ENCODE results near the gene ELF3.
"Not testable (repeated sequence)": the region's sequence is repeated elsewhere in the genome, so short reads cannot be mapped to it uniquely, and the experiment has no call there.

Gene ELF3

DNA sequence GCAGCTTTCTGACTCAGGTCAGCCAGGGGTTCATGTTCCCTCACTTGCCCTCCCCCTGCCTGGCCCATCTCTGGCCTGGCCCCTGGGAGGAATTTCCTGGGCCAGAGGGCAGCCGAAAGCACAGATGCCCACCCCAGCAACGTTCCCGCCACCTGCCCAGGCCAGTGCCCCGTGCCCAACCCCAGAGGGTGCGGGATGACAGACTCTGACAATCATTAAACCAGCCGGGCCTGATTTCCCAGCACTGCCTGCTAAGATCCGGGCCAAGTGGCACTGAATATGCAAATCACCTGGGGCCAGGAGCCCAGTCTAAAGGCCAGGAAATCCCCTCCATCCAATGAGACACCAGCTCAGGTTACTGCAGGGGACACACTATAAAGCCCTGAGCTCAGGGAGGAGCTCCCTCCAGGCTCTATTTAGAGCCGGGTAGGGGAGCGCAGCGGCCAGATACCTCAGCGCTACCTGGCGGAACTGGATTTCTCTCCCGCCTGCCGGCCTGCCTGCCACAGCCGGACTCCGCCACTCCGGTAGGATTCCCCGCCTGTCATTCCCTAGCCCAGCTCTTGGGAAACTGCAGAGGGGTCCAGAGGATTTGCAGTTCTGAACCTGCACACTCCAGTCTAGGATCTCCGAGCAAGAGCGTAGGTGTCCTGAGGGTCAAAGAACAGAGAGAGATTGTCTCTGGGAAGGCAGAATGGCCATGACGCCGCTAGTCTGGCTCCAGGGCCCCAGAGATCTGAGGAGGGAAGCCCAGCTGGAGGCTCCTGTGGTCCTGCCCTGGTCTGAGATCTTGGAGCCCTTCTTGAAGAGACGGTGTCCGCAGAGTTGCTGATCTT is at the start of gene ELF3:
TSS of gene ELF3 (plus strand) at position 408 of the 836 bp plus-strand sequence. CDS start 550 bp downstream, outside the sequence.
- DNase-seq (ENCODE audit: low read depth in 1 of 2, low spot score in 1 of 2), result no peak

DNA sequence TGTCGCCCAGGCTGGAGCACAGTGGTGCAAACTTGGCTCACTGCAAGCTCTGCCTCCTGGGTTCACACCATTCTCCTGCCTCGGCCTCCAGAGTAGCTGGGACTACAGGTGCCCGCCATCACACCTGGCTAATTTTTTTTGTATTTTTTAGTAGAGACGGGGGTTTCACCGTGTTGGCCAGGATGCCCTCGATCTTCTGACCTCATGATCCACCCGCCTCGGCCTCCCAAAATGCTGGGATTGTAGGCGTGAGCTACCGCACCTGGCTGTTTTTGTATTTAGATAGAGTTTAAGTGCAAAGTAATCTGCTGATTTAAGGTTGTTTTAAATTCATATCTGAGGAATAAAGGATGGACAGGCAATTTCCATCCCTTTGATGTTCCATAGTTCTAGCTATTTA is 48.0 kb upstream of the ELF3 start:
- DNase-seq (ENCODE audit: low read depth in 1 of 2, low spot score in 1 of 2), result not testable (repeated sequence)

DNA sequence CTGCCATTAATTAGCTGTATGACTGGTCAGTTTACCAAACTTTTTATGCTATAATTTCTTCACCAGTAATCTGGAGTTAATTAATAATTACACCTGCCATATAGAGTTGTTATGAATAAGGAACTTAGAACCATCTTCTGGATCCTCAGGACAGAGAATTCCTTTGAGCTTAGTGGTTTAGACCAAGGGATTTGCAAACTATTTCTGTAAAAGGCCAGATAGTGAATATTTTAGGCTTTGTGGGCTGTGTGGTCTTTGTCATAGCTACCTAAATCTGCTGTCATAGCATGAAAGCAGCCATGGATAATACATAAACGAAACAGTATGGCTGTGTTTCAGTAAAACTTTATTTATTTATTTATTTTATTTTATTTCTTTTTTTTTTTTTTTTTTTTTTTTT is 46.1 kb upstream of the ELF3 start:
- no peak for DNase-seq (ENCODE audit: low read depth in 1 of 2, low spot score in 1 of 2)

DNA sequence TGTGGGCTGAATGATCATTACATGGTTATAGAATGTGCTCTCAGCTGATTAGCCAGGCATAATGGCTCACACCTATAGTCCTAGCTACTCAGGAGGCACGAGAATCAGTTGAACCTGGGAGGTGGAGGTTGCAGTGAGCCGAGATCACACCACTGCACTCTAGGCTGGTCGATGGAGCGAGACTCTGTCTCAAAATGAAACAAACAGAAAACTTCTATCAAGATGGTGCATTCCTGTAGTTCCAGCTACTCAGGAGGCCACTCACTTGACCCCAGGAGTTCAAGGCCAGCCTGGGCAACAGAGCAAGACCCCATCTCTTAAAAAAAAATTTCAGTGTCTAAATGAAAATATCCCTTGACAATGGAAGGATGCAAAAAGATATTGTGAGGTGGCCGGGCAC is 44.2 kb upstream of the ELF3 start:
- DNase-seq (ENCODE audit: low read depth in 1 of 2, low spot score in 1 of 2), result no peak

- DNase-seq (ENCODE audit: low read depth in 1 of 2, low spot score in 1 of 2), result no peak
Measured at GRCh38 chr1:201968202-201968925, 42.0 kb upstream of the ELF3 start.

- DNase-seq (ENCODE audit: low read depth in 1 of 2, low spot score in 1 of 2), result no peak
Measured at GRCh38 chr1:201970334-201971159, 39.8 kb upstream of the ELF3 start.

GRCh38 chr1:201982082-201982622 is 28.2 kb upstream of the ELF3 start:
- peak; percentile 37 to 50 for DNase-seq (ENCODE audit: low read depth in 1 of 2, low spot score in 1 of 2)

GRCh38 chr1:201982623-201983379 is 27.6 kb upstream of the ELF3 start, which contains the start of gene RNPEP:
Gene RNPEP (plus strand): TSS chr1:201982648. CDS start chr1:201982667, 19 bp downstream.
- DNase-seq (ENCODE audit: low read depth in 1 of 2, low spot score in 1 of 2), result peak; percentile 32 to 45

- DNase-seq (ENCODE audit: low read depth in 1 of 2, low spot score in 1 of 2), result no peak
Measured at GRCh38 chr1:201983380-201983805, 27.0 kb upstream of the ELF3 start.

GRCh38 chr1:201984446-201984845 is 25.9 kb upstream of the ELF3 start:
- no peak for DNase-seq (ENCODE audit: low read depth in 1 of 2, low spot score in 1 of 2)

DNA sequence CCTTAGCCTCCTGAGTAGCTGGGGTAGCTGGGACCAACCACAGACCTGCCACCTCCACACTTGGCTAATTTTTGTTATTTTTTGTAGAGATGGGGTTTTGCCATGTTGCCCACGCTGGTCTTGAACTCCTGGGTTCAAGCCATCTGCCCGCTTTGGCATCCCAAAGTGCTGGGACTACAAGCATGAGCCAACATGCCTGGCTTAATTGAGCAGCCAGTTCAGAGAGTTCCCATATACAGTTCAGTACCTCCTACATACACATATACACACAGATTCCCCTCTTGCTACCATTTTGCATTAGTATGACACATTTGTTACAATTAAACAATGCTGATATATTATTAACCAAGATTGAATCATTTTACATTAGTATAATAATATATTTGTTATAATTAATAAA is 25.0 kb upstream of the ELF3 start:
- DNase-seq (ENCODE audit: low read depth in 1 of 2, low spot score in 1 of 2), result no peak

GRCh38 chr1:201988601-201989000 is 21.8 kb upstream of the ELF3 start:
- no peak for DNase-seq (ENCODE audit: low read depth in 1 of 2, low spot score in 1 of 2)

DNA sequence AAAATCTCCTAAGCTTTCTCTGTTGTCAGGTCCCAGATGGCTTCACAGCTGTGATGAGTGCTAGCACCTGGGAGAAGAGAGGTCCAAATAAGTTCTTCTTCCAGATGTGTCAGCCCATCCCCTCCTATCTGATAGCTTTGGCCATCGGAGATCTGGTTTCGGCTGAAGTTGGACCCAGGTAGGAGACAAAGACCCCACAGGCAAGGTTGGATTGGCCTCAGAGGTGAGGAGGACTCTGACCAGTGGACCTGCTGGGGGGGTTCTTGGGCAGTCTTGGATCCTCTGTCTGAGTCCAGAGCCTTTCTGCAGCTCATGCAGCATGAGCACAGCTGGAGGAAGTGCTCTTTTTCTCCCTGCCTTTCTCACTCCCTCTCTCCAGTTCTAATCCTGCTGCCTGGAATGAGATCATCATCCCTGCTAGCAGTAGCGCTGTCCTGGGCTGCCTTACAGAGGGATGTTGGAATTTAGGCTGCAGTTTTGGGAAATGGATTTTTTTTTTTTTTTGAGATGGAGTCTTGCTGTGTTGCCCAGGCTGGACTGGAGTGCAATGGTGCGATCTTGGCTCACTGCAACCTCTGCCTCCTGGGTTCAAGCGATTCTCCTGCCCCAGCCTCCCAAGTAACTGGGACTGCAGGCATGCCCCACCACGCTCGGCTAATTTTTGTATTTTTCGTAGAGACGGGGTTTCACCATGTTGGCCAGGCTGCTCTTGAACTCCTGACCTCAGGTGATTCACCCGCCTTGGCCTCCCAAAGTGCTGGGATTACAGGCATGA is 20.8 kb upstream of the ELF3 start:
- DNase-seq (ENCODE audit: low read depth in 1 of 2, low spot score in 1 of 2), result no peak

DNA sequence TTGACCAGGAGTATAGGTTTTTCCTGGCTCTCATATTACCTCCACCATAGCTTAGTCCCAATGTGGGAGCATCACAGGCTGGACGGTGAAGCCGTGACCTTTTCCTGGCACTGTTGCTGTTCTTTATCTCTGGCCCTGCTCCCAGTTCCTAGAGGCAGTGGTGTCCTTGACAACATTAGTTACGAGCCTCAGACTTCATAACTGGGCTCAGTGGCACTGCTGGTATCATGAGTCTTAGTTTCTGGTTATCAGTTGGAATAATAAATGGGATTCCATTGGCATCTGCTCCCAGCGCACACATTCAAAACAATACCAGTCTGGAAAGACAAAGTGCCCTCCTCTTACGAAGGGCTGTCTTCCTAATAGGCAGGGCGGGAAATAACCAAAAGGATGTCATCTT is 20.0 kb upstream of the ELF3 start:
- DNase-seq (ENCODE audit: low read depth in 1 of 2, low spot score in 1 of 2), result no peak

DNA sequence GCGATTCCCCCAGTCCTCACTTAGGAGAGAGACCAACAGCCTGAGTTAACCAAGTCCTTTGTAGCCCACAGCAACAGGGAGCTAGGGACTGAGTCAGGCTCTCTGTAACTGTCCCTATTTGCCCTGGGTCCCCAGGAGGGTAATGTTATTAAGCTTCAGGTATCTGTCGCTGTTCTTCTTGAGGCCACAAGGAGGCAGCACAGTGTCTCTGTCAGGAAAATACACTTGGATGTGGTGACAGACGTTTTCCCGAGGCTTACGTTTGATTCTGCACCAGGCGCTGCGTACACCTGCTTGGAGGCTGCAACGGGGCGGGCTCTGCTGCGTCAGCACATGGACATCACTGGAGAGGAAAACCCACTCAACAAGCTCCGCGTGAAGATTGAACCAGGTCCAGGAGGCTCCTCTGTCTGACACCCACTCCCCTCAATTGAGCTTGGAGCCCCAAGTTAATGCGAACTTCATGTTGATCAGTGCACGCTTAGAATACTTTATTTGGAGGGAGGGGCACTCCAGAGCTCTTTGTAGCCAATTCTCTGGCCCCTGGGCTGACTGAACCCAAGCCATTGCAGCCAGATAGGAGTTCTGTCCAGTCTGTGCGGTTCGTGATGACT is 10.7 kb upstream of the ELF3 start:
- DNase-seq (ENCODE audit: low read depth in 1 of 2, low spot score in 1 of 2), result no peak

- no peak for DNase-seq (ENCODE audit: low read depth in 1 of 2, low spot score in 1 of 2)
Measured at GRCh38 chr1:202002507-202002906, 7.9 kb upstream of the ELF3 start.

DNA sequence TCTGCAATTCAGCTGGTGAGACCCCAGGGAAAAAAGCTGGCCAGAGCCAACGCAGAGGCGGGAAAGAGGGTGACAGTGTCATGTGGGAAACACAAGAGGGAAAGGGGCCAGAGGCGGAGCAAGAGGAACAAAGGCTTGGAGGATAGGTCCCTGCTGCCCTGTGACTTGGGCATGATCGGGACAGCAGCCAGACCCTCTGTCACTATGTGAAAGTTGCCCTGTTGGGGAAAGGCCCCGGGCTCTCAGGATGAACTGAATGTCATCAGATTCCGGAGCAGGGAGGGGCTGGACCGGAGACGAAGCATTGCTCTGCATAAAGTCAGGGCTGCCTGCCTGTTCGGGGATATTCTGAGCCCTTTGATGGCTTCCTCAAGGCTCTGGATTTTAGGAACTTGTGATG is 5.7 kb upstream of the ELF3 start:
- DNase-seq (ENCODE audit: low read depth in 1 of 2, low spot score in 1 of 2), result no peak

DNA sequence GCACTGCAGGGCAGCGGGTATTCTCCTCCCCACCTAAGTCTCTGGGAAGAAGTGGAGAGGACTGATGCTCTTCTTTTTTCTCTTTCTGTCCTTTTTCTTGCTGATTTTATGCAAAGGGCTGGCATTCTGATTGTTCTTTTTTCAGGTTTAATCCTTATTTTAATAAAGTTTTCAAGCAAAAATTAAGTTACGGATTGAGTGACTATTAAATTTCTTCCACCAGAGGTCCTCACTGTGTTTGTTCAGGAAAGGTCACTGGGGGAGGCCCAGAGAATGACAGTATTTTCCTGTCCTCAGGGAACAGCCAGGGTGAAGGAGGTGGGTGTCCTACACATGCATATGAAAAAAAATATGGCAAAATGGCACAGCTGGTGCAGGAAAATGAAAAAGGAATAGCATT is 4.4 kb upstream of the ELF3 start:
- no peak for DNase-seq (ENCODE audit: low read depth in 1 of 2, low spot score in 1 of 2)

DNA sequence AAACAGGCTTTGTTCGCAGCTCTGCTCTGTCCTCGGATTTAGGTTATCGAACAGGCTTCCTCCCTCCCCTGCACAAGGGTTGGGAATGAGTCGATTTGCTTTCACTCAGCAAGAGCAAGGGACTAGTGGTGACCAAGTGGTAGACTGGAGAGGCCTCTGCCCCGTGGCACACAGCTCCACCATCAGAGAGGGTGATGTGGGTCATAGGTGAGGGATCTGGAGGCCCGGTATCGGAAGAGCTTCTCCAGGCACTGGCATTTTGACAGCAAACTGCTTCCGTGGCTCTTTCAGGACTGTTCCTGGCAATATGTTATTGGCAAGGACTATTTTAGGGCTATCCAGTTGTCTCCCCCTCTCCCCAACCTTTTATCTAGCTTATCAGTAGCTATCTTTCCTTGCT is 3.1 kb upstream of the ELF3 start:
- DNase-seq (ENCODE audit: low read depth in 1 of 2, low spot score in 1 of 2), result no peak
